AG09319 (cell line): ENCODE data around the gene NAA60.

Experiments
- DNase-seq: peaks from one replicate; pipeline ENCODE4 v3.0.0-alpha.2; 2010; ENCODE audit warnings: low read depth; ENCODE audit errors: extremely low read depth
- TF ChIP-seq, protein P1 (sequence below): IDR thresholded peaks from 2 replicates; pipeline ENCODE4 v1.5.1; 2011; ENCODE audit warnings: low read depth, mild to moderate bottlenecking, inconsistent platforms, low read length, moderate library complexity

The NAA60 gene

DNA sequence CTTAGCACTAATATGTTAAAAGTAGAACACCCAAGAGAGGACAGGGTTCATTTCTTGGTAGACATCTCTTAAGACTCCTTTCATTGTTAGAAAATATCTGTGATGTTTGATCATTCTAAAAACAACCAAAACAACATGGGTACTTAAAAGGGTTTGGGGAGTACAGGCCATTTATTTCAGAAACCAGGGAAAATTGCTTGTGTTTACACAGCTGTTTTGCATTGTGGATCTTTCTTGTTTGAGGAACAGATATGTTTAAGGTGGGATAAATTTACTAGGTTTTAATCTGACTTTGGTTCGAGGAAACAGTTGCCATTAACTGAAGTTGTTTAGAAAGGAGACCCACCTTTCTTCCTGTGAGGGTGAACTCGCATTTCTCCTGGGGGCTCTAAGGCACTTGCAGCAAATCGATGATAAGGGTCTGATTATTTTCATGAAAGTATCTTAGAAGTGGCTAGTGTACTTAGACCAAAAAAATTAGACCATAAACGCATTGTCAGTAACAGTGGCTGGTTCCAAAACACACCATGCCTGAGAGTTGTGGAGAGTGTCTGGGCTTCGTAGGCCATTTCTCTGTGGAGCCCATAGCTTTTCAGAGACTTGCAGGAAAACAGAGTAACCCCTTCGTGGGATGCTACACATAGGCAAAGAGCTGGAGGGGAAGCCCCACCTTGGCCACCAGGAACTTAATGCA, 75.0 kb downstream of the NAA60 start:
- no peak for DNase-seq
- TF ChIP-seq, protein P1, sequence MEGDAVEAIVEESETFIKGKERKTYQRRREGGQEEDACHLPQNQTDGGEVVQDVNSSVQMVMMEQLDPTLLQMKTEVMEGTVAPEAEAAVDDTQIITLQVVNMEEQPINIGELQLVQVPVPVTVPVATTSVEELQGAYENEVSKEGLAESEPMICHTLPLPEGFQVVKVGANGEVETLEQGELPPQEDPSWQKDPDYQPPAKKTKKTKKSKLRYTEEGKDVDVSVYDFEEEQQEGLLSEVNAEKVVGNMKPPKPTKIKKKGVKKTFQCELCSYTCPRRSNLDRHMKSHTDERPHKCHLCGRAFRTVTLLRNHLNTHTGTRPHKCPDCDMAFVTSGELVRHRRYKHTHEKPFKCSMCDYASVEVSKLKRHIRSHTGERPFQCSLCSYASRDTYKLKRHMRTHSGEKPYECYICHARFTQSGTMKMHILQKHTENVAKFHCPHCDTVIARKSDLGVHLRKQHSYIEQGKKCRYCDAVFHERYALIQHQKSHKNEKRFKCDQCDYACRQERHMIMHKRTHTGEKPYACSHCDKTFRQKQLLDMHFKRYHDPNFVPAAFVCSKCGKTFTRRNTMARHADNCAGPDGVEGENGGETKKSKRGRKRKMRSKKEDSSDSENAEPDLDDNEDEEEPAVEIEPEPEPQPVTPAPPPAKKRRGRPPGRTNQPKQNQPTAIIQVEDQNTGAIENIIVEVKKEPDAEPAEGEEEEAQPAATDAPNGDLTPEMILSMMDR = no peak

DNA sequence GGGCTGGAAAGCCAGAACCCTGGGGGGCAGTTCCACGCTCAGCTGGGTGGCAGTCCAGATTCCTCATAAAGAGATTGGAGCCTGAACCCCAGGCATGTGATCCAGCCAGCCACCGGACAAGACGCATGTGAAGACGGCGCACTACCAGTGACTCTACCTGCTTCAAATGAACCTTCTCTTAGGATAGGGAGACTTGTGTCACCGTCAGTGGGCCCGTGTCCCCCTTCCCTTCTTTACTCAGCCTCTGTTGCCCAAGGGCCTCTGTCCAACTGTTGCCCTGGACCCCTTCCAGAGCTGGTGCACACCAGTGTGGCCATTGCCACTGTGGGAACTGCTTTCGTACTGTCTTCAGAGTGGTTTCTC, 75.5 kb downstream of the NAA60 start:
- TF ChIP-seq, protein P1 = no peak
- DNase-seq = no peak

DNA sequence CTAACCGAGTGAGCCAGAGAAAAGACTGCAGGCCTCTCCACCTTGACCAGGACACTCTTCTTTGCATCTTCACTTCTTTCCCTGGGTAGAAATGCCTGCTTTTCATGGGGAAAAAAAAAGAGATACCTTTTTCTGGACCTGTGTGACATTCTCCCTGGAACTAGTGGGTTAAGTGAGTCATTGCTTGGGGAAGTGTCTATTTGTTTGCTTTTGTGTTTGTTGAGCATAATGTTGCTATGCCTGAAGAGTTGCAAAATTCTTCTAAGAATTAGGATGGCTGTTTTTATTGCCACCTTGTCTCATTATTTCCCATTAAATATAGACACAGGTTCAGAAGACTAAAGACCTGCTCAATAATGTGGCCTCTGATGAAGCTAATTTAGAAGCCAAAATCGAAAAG, 76.1 kb downstream of the NAA60 start:
- no peak for DNase-seq
- TF ChIP-seq, protein P1 = no peak

DNA sequence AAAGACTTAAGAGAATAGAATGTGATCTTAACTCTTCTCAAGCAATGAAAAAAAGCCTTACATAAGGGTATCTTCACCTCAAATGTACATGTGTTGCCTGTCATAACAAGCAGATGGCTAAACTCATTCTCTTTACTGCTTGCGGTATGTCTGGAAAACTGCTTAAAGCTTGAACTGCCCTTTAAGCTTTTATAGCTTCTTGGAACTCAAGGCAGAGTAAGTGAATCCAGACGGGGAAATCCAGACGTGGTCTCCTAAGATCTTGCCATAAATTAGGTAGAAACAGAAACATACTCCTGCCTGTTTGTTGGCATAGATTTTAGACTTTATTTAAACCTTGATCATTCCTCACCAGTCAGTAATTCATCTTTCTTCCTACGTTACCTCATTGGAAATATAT, 76.9 kb downstream of the NAA60 start:
- TF ChIP-seq, protein P1 = no peak

DNA sequence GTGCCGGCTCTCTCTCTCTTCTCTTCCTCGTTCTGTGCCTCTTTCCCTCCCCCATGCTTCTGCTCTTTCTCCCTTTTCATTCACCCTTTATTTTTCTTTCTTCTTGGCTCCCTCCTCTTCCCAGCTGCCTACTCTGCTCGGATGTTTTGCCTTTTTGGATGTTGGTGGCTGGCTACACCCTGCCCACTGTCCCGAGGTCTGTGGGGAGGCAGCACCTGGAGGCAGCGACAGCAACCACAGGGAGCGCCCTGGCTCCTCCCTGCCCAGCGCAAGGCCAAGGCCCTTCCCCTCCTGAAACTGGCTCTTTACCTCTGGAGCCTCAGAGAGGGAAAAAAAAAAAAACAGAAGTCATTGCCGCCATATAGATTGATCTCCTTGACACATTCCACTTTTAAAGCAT, 77.4 kb downstream of the NAA60 start:
- no peak for DNase-seq

More for the DNA sequence above, 76.9 kb downstream of the NAA60 start:
- DNase-seq = peak; percentile 5

DNA sequence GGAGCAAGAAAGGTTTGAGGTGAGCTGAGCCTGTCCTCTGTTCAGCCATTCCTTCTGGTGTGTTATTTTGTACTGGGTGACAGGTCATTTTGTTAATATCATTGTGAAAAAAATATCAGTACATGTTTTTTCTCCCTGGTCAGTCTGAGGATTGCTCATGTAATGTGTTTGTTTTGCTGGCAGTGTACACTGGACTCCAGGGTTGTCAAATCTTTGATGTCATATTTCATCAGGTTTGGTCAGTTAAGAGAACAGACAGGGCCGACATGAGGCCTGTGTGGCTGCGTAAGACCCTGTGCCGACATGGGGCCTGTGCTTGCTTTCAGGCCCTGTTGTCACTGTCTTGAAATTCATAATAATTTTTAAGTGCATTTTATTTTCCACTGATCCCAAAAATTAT, 79.8 kb downstream of the NAA60 start:
- TF ChIP-seq, protein P1 = no peak
- DNase-seq = no peak

More for the DNA sequence above, 77.4 kb downstream of the NAA60 start:
- TF ChIP-seq, protein P1 = no peak

DNA sequence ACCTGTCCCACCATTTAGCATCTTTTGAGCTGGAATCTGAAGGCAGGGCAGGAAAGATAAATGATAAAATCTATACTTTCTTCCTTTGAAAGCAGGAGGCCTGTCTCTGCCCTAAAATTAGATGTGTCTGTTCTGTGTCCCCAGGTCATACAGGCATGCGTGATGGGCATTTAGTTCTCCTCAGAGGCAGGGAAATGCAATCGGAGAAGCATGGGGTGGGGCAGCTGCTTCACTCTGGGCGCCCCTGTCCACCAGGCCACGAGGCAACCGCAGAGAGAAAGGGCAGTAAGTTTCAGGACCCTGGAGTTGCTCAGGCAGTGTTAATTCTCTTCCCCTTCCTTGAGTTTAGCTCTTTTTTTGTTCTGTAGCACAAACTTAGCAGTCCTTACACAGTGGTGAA, 82.5 kb downstream of the NAA60 start:
- TF ChIP-seq, protein P1 = no peak
- DNase-seq = no peak
